OCI-LY1 (cell line): ENCODE results near the gene TMEM247.

ENCODE experiments used
- CTCF ChIP-seq: fragments of 200-600 bp; sonication (generic), shearing (Covaris generic); IDR thresholded peaks from 2 replicates; pipeline ENCODE4 v1.5.1; 2017; ENCODE audit warnings: mild to moderate bottlenecking, antibody characterized with exemption, low read length, moderate library complexity, mixed read lengths
- EZH2 ChIP-seq: fragments of 200-600 bp; sonication (generic), shearing (Covaris generic); IDR thresholded peaks from 2 replicates; pipeline ENCODE4 v1.8.0; 2017; ENCODE audit warnings: borderline replicate concordance, mixed run types, mild to moderate bottlenecking, antibody characterized with exemption, low read length, moderate library complexity, mixed read lengths

DNA sequence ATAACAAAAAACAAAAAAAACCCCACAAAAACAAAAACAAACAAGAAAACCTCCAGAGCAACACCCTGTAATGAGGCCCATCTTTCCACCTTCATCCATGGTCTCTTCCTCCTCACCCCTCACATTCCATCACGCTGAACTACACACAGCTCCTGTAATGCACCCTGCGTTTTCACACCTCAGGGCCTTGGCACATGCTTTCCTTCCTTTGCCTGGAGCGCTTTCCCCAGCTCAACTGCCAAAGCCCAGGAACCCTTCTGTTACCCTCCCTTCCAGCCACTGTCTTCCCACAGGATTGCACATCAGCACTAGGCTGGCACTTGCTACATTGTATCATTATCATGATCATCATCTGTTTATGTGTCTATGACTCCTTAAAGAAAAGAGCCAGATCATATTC is 29.4 kb downstream of the TMEM247 start:
- TF ChIP-seq CTCF (no peak), EZH2 (no peak)
